ENCODE data around the gene TOR4A.

TOR4A gene

GRCh38 chr9:137309368-137310188 is 32.1 kb downstream of the TOR4A start (continued):
- TF ChIP-seq POU6F1 (CRISPR knock-in tag; IDR thresholded peaks at IDR 0.05; ENCODE audit: borderline replicate concordance, low read depth) (no peak), PATZ1 (CRISPR knock-in tag; IDR thresholded peaks at IDR 0.05; ENCODE audit: borderline replicate concordance) (no peak), ZFP30 (CRISPR knock-in tag; IDR thresholded peaks at IDR 0.05) (no peak)

- TF ChIP-seq TSHZ2 (CRISPR knock-in tag; IDR thresholded peaks at IDR 0.05) (no peak), ZFP3 (CRISPR knock-in tag; IDR thresholded peaks at IDR 0.05) (no peak), ZC3H10 (CRISPR knock-in tag; IDR thresholded peaks at IDR 0.05) (no peak), CSRNP3 (CRISPR knock-in tag; IDR thresholded peaks at IDR 0.05) (no peak), ZNF70 (CRISPR knock-in tag; IDR thresholded peaks at IDR 0.05) (no peak), ESRRG (CRISPR knock-in tag; IDR thresholded peaks at IDR 0.05) (no peak), PATZ1 (CRISPR knock-in tag; IDR thresholded peaks at IDR 0.05; ENCODE audit: borderline replicate concordance) (no peak), OSR1 (CRISPR knock-in tag; IDR thresholded peaks at IDR 0.05) (no peak), BACH2 (CRISPR knock-in tag; IDR thresholded peaks at IDR 0.05; ENCODE audit: borderline replicate concordance) (no peak), PPARA (CRISPR knock-in tag; IDR thresholded peaks at IDR 0.05; ENCODE audit: borderline replicate concordance) (no peak), CREB5 (CRISPR knock-in tag; IDR thresholded peaks at IDR 0.05; ENCODE audit: low read depth) (no peak), CSDC2 (CRISPR knock-in tag; IDR thresholded peaks at IDR 0.05) (no peak), ZNF8 (CRISPR knock-in tag; IDR thresholded peaks at IDR 0.05) (no peak), RARB (CRISPR knock-in tag; IDR thresholded peaks at IDR 0.05) (no peak), POU6F1 (CRISPR knock-in tag; IDR thresholded peaks at IDR 0.05; ENCODE audit: borderline replicate concordance, low read depth) (no peak), GLIS3 (CRISPR knock-in tag; IDR thresholded peaks at IDR 0.05) (no peak), ZNF565 (CRISPR knock-in tag; conservative IDR thresholded peaks at IDR 0.05; ENCODE audit: low read depth) (no peak), TOX (CRISPR knock-in tag; IDR thresholded peaks at IDR 0.05; ENCODE audit: borderline replicate concordance) (no peak), TCF4 (CRISPR knock-in tag; IDR thresholded peaks at IDR 0.05; ENCODE audit: borderline replicate concordance) (no peak)
- no peak for ATAC-seq
These were observed 32.9 kb downstream of the TOR4A start for GRCh38 chr9:137310189-137311052.
